ENCODE data around the gene MYO3B. TPM values are rescaled to one million over a fixed set of nuclear protein-coding genes. Genes with fewer than 3 reads are reported as not detected.

The MYO3B gene
- total RNA-seq, 1 experiment from 2014 or later: 0.09 TPM

DNA sequence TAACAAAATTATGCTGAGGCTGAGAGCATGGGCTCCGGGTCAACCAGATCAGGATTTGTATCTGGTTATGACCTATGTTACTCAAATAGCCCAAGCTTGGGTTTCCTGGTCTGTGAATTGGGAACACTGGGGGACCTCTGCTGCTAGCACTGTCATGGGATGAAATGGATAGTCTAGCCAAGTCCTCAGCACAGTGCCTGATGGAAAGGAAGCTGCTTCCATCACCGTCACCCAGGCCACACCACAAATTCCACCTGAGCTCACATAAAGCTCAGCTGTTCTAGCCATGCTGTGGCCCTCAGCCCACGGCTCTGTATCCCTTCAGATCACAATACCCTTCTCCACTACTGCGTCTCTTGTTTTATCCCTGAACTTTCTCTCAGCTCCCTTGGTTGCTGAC, 357.6 kb downstream of the MYO3B start:
- no peaks in the 10 kb centered on the region for H3K36me3 ChIP-seq (ENCODE audit: control insufficient read depth, insufficient read depth, low read length)
- no peaks in the 10 kb centered on the region for H3K27me3 Mint-ChIP-seq (ENCODE audit: insufficient read depth, unreplicated experiment)
- no peak for DNase-seq
- H3K27me3 ChIP-seq (replicated peaks; ENCODE audit: control insufficient read depth, insufficient read depth, low read length): no peaks in the 10 kb centered on the region
- TF ChIP-seq, protein P1, sequence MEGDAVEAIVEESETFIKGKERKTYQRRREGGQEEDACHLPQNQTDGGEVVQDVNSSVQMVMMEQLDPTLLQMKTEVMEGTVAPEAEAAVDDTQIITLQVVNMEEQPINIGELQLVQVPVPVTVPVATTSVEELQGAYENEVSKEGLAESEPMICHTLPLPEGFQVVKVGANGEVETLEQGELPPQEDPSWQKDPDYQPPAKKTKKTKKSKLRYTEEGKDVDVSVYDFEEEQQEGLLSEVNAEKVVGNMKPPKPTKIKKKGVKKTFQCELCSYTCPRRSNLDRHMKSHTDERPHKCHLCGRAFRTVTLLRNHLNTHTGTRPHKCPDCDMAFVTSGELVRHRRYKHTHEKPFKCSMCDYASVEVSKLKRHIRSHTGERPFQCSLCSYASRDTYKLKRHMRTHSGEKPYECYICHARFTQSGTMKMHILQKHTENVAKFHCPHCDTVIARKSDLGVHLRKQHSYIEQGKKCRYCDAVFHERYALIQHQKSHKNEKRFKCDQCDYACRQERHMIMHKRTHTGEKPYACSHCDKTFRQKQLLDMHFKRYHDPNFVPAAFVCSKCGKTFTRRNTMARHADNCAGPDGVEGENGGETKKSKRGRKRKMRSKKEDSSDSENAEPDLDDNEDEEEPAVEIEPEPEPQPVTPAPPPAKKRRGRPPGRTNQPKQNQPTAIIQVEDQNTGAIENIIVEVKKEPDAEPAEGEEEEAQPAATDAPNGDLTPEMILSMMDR (IDR thresholded peaks at IDR 0.05; ENCODE audit: insufficient read depth in 1 of 2, low read depth in 1 of 2, low read length in 1 of 2, severe bottlenecking in 1 of 2, unreplicated experiment in 1 of 2): no peak
- H3K4me3 Mint-ChIP-seq (ENCODE audit: unreplicated experiment): no peak overlapping the region
- H3K4me3 ChIP-seq (ENCODE audit: low read depth, low read length): no peak overlapping the region
- H3K4me1 Mint-ChIP-seq (ENCODE audit: low read depth, unreplicated experiment): peaks cover 18% of the 10 kb centered on the region
- intact Hi-C loops (cut with micrococcal nuclease; ENCODE audit: unreplicated experiment): no loop called here
- POLR2A ChIA-PET: no interaction called here
- H3K9me3 Mint-ChIP-seq (ENCODE audit: unreplicated experiment): no peaks in the 10 kb centered on the region
- H3K4me1 ChIP-seq: peaks cover 3% of the 10 kb centered on the region; the same call in 1 of the 2 replicates
- H3K36me3 Mint-ChIP-seq (ENCODE audit: insufficient read depth, unreplicated experiment): no peaks in the 10 kb centered on the region
- no peaks in the 10 kb centered on the region for H3K9me3 ChIP-seq
- no peak overlapping the region for H3K27ac Mint-ChIP-seq (ENCODE audit: unreplicated experiment)
- BruUV-seq (replicated peaks): no TSS peak
- CTCF ChIA-PET: no interaction called here

DNA sequence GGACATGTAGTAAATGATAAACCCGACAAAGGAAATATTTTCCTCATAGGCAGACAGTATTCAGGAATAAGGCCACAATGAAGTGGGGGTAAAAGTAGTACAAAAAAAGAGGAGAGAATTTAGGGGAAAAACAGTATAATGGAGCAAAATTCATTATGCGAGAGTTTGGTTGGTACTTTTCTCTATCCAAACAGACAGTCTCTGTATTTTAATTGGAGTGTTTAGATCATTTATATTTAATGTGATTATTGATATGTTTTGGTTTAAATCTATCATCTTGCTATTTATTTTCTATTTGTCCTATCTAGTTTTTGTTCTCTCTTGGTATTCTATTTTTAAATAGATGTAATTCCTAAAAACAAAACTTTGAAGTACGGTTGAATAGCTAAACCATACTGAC, 366.9 kb downstream of the MYO3B start:
- Mint-ChIP-seq H3K4me1 (ENCODE audit: low read depth, unreplicated experiment) (no peaks in the 10 kb centered on the region), H3K27me3 (ENCODE audit: insufficient read depth, unreplicated experiment) (no peaks in the 10 kb centered on the region), H3K4me3 (ENCODE audit: unreplicated experiment) (no peak overlapping the region), H3K27ac (ENCODE audit: unreplicated experiment) (no peak overlapping the region), H3K36me3 (ENCODE audit: insufficient read depth, unreplicated experiment) (no peaks in the 10 kb centered on the region), H3K9me3 (ENCODE audit: unreplicated experiment) (peaks cover 12% of the 10 kb centered on the region)
- ChIA-PET POLR2A (no interaction called here), CTCF (no interaction called here)
- Histone ChIP-seq H3K27me3 (replicated peaks; ENCODE audit: control insufficient read depth, insufficient read depth, low read length) (no peaks in the 10 kb centered on the region), H3K4me1 (no peaks in the 10 kb centered on the region), H3K9me3 (peaks cover 10% of the 10 kb centered on the region; the same call in 1 of the 2 replicates), H3K4me3 (ENCODE audit: low read depth, low read length) (no peak overlapping the region), H3K36me3 (ENCODE audit: control insufficient read depth, insufficient read depth, low read length) (no peaks in the 10 kb centered on the region)
- BruUV-seq (replicated peaks): no TSS peak
- intact Hi-C loops (cut with micrococcal nuclease; ENCODE audit: unreplicated experiment): no loop called here
- TF ChIP-seq, protein P1 (IDR thresholded peaks at IDR 0.05; ENCODE audit: insufficient read depth in 1 of 2, low read depth in 1 of 2, low read length in 1 of 2, severe bottlenecking in 1 of 2, unreplicated experiment in 1 of 2): no peak
- DNase-seq: no peak

GRCh38 chr2:170548304-170548703, 370.4 kb downstream of the MYO3B start:
- no TSS peak for BruUV-seq (replicated peaks)
- no peaks in the 10 kb centered on the region for H3K4me1 ChIP-seq
- Mint-ChIP-seq H3K36me3 (ENCODE audit: insufficient read depth, unreplicated experiment) (no peaks in the 10 kb centered on the region), H3K9me3 (ENCODE audit: unreplicated experiment) (peaks cover 25% of the 10 kb centered on the region), H3K4me1 (ENCODE audit: low read depth, unreplicated experiment) (no peaks in the 10 kb centered on the region), H3K27me3 (ENCODE audit: insufficient read depth, unreplicated experiment) (no peaks in the 10 kb centered on the region), H3K4me3 (ENCODE audit: unreplicated experiment) (no peak overlapping the region), H3K27ac (ENCODE audit: unreplicated experiment) (no peak overlapping the region)
- DNase-seq: no peak
- H3K9me3 ChIP-seq: peaks cover 10% of the 10 kb centered on the region; the same call in 1 of the 2 replicates
- H3K4me3 ChIP-seq (ENCODE audit: low read depth, low read length): no peak overlapping the region
- intact Hi-C loops (cut with micrococcal nuclease; ENCODE audit: unreplicated experiment): no loop called here
- no peaks in the 10 kb centered on the region for H3K36me3 ChIP-seq (ENCODE audit: control insufficient read depth, insufficient read depth, low read length)
- CTCF ChIA-PET: no interaction called here
- TF ChIP-seq, protein P1 (IDR thresholded peaks at IDR 0.05; ENCODE audit: insufficient read depth in 1 of 2, low read depth in 1 of 2, low read length in 1 of 2, severe bottlenecking in 1 of 2, unreplicated experiment in 1 of 2): no peak
- no peaks in the 10 kb centered on the region for H3K27me3 ChIP-seq (replicated peaks; ENCODE audit: control insufficient read depth, insufficient read depth, low read length)
- POLR2A ChIA-PET: no interaction called here

All from Caco-2 (cell line).